ENCODE data around the gene IMPA2. TPM values are rescaled to one million over a fixed set of nuclear protein-coding genes. Genes with fewer than 3 reads are reported as not detected.

IMPA2 gene
- total and polyA plus RNA-seq, 2 experiments from 2014 or later = 8.1 to 13.0 TPM

DNA sequence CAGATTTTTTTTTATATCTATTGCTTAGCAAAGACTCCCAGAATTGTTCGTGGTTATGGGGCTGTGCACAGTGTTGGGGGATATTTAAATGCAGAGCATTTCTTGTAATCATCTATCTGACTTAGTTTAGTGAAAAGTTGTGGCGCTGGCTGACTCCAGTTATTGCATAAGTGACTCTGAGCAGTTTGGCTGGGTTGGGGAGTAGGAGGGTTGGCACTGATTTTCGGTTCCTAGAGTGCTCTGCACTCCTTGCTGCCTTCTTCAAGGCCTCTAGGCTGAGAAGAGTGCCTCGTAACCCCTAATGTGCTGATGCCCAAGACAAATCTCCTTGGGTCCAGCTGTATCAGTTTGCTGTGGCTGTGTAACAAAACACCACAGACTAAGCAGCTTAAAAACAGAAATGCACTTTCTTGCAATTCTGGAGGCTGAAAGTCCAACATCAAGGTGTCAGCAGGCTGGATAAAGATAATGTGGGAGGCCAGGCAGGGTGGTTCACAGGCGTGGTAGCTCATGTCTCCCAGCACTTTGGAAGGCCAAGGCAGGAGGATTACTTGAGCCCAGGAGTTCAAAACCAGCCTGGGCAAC, 6.5 kb upstream of the IMPA2 start:
- H3F3A ChIP-seq (ENCODE audit: insufficient read depth) = peaks cover 1% of the 10 kb centered on the region
- no peaks in the 10 kb centered on the region for H4K20me1 ChIP-seq (ENCODE audit: insufficient read depth)
- no peaks in the 10 kb centered on the region for H3K79me2 ChIP-seq (ENCODE audit: insufficient read depth)
- no peak for TF ChIP-seq EZH2phosphoT487 (IDR thresholded peaks at IDR 0.05; ENCODE audit: insufficient read depth, low read depth)
- TF ChIP-seq EZH2 (IDR thresholded peaks at IDR 0.05; ENCODE audit: insufficient read depth, poor library complexity, severe bottlenecking) = no peak
- 34 to 40% methylated on average over 5 of the region's 5 CpGs for WGBS, 2 experiments (ENCODE audit: low coverage in 1 of 2, low lambda C conversion rate in 2 of 2, missing lambda C conversion rate in 2 of 2)
- H3K27me3 ChIP-seq (replicated peaks; ENCODE audit: insufficient read depth) = no peaks in the 10 kb centered on the region
- H3K9me2 ChIP-seq (ENCODE audit: insufficient read depth) = no peaks in the 10 kb centered on the region
- H3K4me3 ChIP-seq = no peak overlapping the region
- no peak overlapping the region for H3K27ac ChIP-seq
- no peak overlapping the region for H3K9ac ChIP-seq
- no peaks in the 10 kb centered on the region for H3K9me3 ChIP-seq (ENCODE audit: low read depth)
- in situ Hi-C loops (cut with MboI) = no loop called here
- H3K4me1 ChIP-seq (ENCODE audit: insufficient read depth) = no peaks in the 10 kb centered on the region; the same call in 1 of the 2 replicates
- H3K4me2 ChIP-seq (ENCODE audit: unreplicated experiment) = no peak overlapping the region
- DNase-seq = peak; percentile 30
- no peak overlapping the region for H2AFZ ChIP-seq
- H3K36me3 ChIP-seq (ENCODE audit: low read depth) = no peaks in the 10 kb centered on the region

- no peak for TF ChIP-seq EZH2phosphoT487 (IDR thresholded peaks at IDR 0.05; ENCODE audit: insufficient read depth, low read depth)
- no peak for TF ChIP-seq EZH2 (IDR thresholded peaks at IDR 0.05; ENCODE audit: insufficient read depth, poor library complexity, severe bottlenecking)
- in situ Hi-C loops (cut with MboI) = no loop called here
- no peak for DNase-seq
Observed at GRCh38 chr18:11975723-11976122, 5.6 kb upstream of the IMPA2 start.

DNA sequence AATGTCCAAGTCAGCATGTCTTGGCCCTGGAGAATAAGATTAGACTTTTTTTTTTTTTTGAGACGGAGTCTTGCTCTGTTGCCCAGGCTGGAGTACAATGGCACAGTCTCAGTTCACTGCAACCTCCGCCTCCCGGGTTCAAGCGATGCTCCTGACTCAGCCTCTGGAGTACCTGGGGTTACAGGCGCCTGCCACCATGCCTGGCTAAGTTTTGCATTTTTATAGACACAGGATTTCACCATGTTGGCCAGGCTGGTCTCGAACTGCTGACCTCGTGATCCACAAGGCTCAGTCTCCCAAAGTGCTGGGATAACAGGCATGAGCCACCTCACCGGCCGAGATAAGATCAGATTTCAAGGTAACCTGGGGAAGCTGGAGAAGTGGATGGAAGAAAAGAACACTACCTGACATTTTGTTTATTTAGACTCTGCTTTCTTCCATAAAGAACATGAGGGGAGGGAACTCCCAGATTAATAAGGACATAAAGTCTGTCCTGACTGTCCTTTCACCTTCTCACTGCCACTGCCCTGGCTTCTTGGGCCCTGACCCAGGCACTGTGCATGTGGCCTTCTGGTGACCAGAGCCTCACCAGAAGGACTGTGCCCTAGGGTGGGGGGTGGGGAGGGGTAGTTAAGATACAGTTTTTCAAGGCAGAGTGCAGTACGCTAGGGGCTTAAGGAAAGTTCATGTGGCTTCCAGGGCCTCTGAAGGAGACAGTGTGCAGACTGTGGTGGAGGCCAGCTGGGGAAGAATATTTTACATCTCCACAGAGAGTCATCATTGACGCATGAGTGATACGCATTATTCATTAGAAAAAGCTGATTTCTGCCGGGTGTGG, 4.8 kb upstream of the IMPA2 start:
- Histone ChIP-seq H3F3A (ENCODE audit: insufficient read depth) (peaks cover 5% of the 10 kb centered on the region), H3K4me3 (no peak overlapping the region), H3K4me1 (ENCODE audit: insufficient read depth) (peaks cover 4% of the 10 kb centered on the region; the same call in 1 of the 2 replicates), H3K9ac (peak overlapping the region; percentile 30; the same call in 1 of the 2 replicates), H2AFZ (no peak overlapping the region), H3K9me2 (ENCODE audit: insufficient read depth) (no peaks in the 10 kb centered on the region), H3K36me3 (ENCODE audit: low read depth) (no peaks in the 10 kb centered on the region), H3K9me3 (ENCODE audit: low read depth) (no peaks in the 10 kb centered on the region), H3K27me3 (replicated peaks; ENCODE audit: insufficient read depth) (no peaks in the 10 kb centered on the region), H4K20me1 (ENCODE audit: insufficient read depth) (no peaks in the 10 kb centered on the region), H3K79me2 (ENCODE audit: insufficient read depth) (no peaks in the 10 kb centered on the region), H3K27ac (peak overlapping the region; percentile 72), H3K4me2 (ENCODE audit: unreplicated experiment) (no peak overlapping the region)
- no peak for TF ChIP-seq EZH2 (IDR thresholded peaks at IDR 0.05; ENCODE audit: insufficient read depth, poor library complexity, severe bottlenecking)
- no peak for TF ChIP-seq EZH2phosphoT487 (IDR thresholded peaks at IDR 0.05; ENCODE audit: insufficient read depth, low read depth)
- in situ Hi-C loops (cut with MboI) = no loop called here
- 78 to 81% methylated on average over 13 of the region's 13 CpGs for WGBS, 2 experiments (ENCODE audit: low coverage in 1 of 2, low lambda C conversion rate in 2 of 2, missing lambda C conversion rate in 2 of 2)
- DNase-seq = peak; percentile 72

More at GRCh38 chr18:11975723-11976122, 5.6 kb upstream of the IMPA2 start:
- no peaks in the 10 kb centered on the region for H4K20me1 ChIP-seq (ENCODE audit: insufficient read depth)
- no peak overlapping the region for H3K4me2 ChIP-seq (ENCODE audit: unreplicated experiment)
- no peak overlapping the region for H3K27ac ChIP-seq
- H2AFZ ChIP-seq = no peak overlapping the region
- peaks cover 4% of the 10 kb centered on the region; the same call in 1 of the 2 replicates for H3K4me1 ChIP-seq (ENCODE audit: insufficient read depth)
- H3K27me3 ChIP-seq (replicated peaks; ENCODE audit: insufficient read depth) = no peaks in the 10 kb centered on the region
- no peaks in the 10 kb centered on the region for H3K9me3 ChIP-seq (ENCODE audit: low read depth)
- no peak overlapping the region for H3K9ac ChIP-seq
- H3F3A ChIP-seq (ENCODE audit: insufficient read depth) = peaks cover 5% of the 10 kb centered on the region
- H3K4me3 ChIP-seq = no peak overlapping the region
- H3K36me3 ChIP-seq (ENCODE audit: low read depth) = no peaks in the 10 kb centered on the region
- no peaks in the 10 kb centered on the region for H3K9me2 ChIP-seq (ENCODE audit: insufficient read depth)
- no peaks in the 10 kb centered on the region for H3K79me2 ChIP-seq (ENCODE audit: insufficient read depth)
- 88 to 90% methylated on average over 2 of the region's 2 CpGs for WGBS, 2 experiments (ENCODE audit: low coverage in 1 of 2, low lambda C conversion rate in 2 of 2, missing lambda C conversion rate in 2 of 2)

DNA sequence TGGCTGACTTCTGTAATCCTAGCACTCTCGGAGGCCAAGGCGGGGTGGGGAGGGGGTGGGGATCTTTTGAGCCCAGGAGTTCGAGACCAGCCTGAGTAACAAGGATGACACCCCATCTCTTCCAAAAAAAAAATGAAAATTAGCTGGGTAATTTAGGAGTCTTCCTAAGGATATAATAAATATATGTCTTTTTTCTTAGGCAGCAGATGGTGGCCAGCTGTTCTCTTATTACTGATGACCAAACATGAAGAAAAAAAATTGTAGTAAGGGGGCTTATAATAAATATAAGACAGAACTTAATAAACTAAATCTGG, 4.2 kb upstream of the IMPA2 start:
- 47 to 49% methylated on average over 3 of the region's 3 CpGs for WGBS, 2 experiments (ENCODE audit: low coverage in 1 of 2, low lambda C conversion rate in 2 of 2, missing lambda C conversion rate in 2 of 2)

More for the DNA sequence above, 4.2 kb upstream of the IMPA2 start:
- Histone ChIP-seq H4K20me1 (ENCODE audit: insufficient read depth) (no peaks in the 10 kb centered on the region), H2AFZ (no peak overlapping the region), H3K9ac (peak overlapping the region; percentile 15; the same call in 1 of the 2 replicates), H3K4me3 (no peak overlapping the region), H3K36me3 (ENCODE audit: low read depth) (no peaks in the 10 kb centered on the region), H3K9me2 (ENCODE audit: insufficient read depth) (no peaks in the 10 kb centered on the region), H3K4me1 (ENCODE audit: insufficient read depth) (peaks cover 4% of the 10 kb centered on the region; the same call in 1 of the 2 replicates), H3F3A (ENCODE audit: insufficient read depth) (peaks cover 5% of the 10 kb centered on the region), H3K9me3 (ENCODE audit: low read depth) (no peaks in the 10 kb centered on the region), H3K79me2 (ENCODE audit: insufficient read depth) (no peaks in the 10 kb centered on the region), H3K27ac (peak overlapping the region; percentile 72), H3K27me3 (replicated peaks; ENCODE audit: insufficient read depth) (no peaks in the 10 kb centered on the region), H3K4me2 (ENCODE audit: unreplicated experiment) (no peak overlapping the region)
- in situ Hi-C loops (cut with MboI) = no loop called here
- TF ChIP-seq EZH2 (IDR thresholded peaks at IDR 0.05; ENCODE audit: insufficient read depth, poor library complexity, severe bottlenecking) (no peak), EZH2phosphoT487 (IDR thresholded peaks at IDR 0.05; ENCODE audit: insufficient read depth, low read depth) (no peak)
- no peak for DNase-seq
